Glomerular visceral epithelial cell (primary cell): ENCODE results near the gene CNTNAP2.
"Not testable (repeated sequence)": the region's sequence is repeated elsewhere in the genome, so short reads cannot be mapped to it uniquely, and the experiment has no call there.

Experiments
- DNase-seq: peaks from one replicate; pipeline ENCODE4 v3.0.0-alpha.2; 2016; ENCODE audit errors: extremely low spot score

The CNTNAP2 gene

DNA sequence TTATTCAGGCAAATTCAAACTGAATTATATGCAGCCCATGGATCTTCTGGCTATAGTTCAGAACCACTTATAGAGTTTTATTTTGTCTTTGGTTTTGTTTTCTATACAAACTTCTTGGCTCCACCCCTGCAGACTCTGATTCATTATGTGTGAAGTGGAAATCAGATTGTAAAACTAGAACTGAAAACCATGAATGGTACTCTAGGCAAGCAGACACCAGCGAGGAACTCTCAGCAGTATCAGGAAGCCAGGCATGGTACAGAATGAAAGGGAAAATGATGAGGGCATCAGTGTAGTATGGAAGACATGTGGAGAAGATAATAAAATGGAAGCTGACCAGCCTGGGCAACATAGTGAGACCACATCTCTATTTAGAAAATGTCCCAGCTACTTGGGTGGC is 1447.1 kb downstream of the CNTNAP2 start:
- no peak for DNase-seq

DNA sequence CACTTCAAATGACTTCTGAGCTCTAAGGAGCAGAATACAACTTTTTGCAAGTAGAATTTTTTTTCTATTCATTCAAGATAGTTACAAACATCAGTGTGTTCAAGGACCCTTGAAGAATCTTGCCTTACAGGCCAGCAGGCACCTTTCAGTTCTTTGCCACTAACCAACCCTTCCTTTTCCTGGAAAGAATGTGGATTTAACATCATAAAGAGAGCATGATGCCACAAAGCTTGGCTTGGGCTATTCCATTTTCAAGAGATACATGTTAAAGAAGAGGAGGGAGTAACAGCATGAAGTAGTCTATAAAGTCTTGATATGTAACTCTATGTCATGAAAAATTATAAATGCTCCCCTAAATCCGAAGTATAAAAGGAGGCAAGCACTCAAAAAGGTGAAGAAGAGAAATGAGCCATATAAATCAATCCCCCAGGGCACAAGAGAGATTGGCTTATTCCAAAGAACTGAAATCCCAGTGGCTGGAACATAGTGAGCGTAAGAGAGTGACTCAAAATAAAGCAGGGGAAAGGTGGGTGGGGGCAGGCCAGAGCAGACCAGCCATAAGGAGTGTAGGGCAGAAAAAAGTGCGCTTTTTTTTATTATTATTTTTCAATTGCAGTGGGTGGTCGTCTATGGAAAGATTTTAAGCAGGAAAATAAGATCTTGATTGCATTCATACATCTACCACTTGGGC is 1448.3 kb downstream of the CNTNAP2 start:
- DNase-seq, result no peak

DNA sequence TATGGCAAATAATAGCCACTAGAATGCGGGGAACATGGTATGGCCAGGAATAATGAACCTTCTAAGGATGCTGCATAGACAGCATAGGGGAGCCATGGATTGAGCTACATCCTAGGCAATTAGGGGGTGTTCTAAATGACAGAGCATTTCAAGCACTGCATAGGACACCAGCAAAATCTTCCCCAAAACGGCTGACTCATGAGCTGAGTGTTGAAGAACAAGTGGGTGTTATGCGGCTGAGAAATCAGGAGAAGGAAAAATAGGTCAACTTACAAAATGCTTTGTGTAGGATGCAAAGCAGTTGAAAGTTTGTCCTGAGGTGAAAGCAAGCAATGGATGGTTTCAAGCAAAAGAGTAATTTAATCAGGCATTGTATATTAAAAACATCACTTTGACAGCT is 1450.4 kb downstream of the CNTNAP2 start:
- no peak for DNase-seq

DNA sequence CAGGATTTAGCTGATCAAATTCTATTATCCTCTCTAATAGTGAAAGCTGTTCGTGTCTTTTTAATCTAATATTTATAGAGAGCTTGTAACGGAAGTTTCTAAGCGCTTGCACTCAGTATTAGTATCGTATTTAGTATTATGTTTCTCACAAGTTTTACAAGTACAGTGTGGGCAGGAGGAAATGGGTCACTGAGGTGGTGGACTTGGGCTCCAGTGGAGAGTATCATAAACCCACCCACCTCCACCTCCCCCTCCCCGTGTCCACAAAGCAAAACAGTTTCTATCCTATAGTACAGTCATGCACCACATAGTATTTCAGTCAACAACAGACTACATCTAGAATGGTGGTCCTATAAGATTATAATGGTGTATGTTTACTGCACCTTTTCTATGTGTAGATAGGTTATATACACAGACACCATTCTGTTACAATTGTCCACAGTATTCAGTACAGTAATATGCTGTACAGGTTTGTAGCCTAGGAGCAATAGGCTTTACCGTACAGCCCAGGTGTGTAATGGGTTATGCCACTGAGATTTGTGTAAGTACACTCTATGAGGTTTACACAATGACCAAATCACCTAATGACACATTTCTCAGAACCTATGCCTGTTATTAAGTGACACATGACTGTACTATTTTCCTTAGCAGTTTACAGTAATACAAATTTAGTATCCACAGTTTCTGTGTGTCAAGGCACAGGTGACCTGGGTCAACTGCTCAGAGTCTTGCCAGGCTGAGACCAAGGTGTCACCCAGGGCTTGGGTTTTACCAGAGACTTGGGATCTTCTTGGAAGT is 1452.7 kb downstream of the CNTNAP2 start:
- DNase-seq, result no peak

DNA sequence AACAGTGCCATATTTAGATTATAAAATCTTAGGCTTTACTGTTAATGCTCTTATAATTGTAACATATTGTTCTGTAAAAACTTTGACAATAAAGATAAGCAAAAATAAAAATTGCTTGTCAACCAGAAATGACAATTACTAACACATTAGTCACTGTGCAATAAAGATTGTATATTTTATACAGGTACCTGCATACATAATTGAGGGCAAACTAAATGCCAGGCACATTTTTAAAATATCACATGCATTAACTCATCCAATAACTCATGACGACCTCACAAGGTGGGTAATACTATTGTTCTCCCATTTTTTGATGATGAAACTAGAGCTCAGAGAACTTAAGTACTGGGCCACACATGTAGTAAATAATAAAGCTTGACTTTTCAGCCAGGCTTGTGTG is 1453.8 kb downstream of the CNTNAP2 start:
- DNase-seq, result no peak

DNA sequence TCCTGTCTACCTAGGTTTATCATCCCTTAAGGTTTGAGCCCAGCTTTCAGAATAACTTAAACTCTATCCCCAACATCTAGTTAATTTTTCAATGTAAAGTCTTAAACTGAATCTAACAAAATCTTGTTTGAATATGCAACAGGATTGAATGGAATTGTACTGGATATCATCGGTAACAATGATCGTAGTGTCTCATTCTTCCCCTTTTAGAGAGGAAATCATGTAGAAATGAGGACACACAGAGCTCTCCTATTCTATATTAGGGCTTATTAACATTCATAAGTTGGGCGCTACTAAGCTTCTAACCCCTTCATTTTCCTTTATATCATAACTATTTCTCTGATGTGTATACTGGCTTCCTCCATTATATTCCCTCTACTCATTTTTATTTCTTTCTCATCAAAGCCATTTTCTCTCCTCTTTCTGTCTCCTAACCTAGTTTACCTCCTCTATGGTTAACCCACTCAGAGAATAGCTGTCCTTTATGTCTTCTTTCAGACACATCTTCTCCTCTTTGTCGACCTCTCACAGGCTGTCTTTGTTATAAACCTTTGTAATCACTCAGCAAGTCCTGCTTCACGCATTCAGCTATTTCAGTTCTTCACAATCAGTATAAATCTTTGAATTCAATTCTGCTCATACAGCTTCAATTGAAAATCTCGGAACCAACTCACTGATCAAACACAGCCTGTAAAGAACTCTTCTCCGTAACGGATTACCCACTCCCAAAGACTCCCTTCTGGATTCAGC is 1455.0 kb downstream of the CNTNAP2 start:
- DNase-seq, result no peak

DNA sequence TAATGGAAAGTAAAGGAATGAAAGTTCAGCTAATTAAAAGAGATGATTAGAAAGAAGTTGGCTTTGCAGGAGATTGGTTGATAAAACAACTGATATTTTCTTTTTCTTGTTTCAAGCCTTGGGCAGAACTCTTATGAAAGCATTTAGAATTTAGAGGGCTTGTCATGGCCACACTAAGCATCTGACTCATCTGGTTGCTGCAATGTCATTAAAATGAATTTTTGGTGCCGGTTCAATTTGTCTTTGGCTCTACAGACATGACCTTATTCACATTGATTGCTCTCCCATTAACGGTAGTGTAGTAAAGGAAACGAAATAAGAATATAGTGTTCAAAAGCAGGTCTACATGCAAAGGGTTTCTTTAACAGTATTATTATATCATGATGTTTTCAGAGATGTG is 1461.6 kb downstream of the CNTNAP2 start:
- no peak for DNase-seq

DNA sequence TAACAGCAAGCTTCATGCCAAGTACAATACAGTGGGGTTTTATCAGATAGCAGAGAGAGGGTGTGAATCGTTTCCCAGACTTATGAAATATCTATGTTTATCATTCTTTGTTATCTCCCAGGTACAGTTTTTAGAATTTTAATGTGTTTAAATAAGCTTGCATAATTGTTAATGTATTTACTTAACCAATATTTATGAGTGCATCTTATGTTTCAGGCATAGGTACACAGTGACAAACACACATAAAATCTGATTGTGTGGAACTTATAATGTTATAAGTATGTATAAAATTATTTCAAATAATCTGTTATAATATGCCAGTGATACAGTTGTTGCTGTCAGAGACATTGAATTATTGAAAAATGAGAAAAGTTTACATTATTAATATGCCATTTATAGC is 1462.5 kb downstream of the CNTNAP2 start:
- DNase-seq, result no peak

DNA sequence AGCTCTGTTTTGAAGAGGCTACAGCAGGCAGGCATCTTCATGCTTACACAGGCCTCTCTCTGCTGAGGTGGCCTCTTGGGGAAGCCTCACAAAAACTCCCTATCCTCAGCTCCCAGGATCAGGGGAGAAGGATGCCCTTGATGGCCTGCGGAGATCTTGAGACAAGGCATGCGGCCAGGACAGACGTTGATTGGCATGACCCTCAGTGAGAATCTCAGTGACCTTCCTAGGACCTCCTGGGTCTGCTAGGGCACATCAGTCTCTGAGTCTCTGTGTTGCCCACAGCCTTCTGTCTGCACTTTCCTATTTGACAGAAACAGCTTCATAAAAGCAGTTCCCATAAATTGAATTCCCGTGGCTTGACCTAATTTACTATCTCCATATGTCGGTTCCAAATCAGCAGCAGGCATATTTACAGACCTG is 1468.2 kb downstream of the CNTNAP2 start:
- no peak for DNase-seq

DNA sequence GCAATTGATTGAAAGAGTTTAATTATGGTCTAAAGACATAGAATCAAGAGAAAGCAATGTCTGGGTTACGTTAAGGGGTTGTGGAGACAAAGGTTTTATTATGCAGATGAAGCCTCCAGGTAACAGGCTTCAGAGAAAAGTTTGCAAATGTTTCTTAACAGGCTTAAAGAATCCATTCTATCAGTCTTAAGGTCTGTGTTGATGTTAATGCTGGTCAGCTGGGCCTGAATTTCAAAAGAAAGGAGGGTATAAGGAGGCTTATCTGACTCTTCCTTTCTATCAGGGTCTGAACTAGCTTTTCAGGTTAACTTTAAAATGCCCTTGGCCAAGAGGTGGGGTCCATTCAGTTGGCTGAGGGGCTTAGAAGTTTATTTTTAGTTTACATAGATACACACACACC is 1469.5 kb downstream of the CNTNAP2 start:
- DNase-seq, result no peak

DNA sequence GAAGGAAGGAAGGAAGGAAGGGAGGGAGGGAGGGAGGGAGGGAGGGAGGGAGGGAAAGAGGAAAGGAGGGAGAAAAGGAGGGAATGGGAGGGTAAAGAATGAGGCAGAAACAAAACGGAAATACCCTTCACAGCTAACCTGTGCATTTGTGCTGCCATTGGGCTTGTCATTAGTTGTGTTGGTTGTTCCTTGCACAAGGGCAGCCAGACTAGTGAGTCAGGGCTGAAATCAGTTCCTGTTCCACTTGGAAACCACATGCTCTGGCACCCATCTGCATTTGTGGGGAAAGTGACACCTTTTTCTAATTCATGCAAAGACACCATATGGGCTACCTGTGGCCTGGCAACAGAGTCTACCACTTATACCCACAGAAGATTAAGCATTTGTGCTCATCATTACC is 1469.9 kb downstream of the CNTNAP2 start:
- no peak for DNase-seq

DNA sequence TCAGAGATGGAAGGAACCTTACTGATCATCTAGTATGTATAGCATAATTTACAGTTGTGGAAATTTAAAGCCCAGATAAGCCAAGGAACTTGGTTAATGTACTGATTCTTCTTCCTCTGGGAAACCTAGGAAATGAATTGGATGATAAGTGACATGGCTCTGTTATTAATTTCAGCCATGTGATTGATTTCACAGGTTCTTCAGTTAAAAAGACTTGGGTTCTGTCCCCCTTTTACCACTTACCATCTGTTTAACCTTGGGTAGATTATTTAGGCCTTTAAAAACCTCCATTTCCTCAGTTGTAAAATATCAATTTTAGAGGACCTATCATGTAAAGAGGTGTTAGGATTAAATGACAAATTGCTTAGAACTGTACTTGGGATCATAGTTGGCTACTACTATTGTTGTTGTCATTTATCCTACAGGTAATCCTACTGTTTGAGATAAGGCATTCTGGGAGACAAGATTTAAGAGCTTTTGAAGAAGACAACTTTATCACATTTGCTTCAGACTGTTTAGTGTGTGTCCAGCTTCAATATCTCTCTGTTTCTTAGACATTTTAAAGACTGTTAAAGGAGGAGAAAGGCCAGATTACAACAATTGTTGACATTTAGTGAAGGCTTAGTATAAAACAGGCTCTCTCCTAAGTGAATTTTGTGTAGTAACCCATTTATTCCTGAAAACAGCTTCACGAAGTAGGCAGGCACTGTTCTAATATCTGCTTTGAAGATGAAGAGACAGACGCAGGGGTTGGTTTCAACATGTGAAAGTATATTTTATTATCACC is 1476.9 kb downstream of the CNTNAP2 start:
- no peak for DNase-seq

DNA sequence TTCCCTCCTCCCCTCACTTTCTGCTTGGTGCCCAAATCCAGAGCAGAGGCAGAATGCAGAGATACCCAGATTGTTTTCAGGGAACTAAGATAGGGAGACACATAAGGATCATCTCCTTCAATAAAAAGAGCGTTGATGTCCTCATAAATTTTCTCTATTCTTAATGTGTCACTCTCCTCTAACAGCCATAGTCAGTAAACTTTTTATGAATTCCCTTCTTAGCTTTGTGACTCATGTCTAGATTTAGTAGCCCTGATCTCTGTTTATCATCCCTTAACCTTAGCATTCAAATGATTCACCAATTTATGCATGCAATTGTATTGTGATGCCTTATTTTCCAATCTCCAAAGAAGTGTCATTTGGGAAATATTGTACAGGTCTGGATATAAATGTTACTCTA is 1478.4 kb downstream of the CNTNAP2 start:
- DNase-seq, result no peak

DNA sequence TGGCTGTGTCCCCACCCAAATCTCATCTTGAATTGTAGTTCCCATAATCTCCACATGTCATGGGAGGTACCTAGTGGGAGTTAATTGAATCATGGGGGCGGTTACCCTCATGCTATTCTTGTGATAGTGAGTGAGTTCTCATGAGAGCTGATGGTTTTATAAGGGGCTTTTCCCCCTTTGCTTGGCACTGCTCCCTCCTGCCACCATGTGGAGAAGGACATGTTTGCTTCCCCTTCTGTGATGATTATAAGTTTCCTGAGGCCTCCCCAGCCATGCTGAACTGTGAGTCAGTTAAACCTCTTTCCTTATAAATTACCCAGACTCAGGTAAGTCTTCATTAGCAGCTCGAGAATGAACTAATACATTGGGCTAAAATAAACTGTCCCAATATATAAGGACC is 1482.1 kb downstream of the CNTNAP2 start:
- DNase-seq, result not testable (repeated sequence)

DNA sequence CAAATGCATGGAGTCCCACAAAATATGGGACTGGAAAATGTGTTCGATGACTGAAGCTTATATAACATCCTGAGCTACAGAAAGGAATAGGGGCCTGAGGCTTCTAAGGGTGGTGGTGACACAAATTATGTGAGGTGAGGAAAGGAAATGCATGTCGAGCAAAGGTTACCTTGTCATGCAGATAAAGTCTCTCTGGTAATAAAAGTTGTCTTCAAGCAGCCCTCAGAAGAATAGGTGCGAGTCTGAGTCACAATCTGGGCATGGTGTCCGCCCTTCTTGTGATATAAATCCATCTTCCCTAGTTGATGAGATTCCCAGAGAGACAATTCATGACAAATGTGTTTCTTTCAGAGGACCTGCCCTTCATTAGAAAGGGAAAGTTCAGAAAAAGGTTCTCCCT is 1488.7 kb downstream of the CNTNAP2 start:
- no peak for DNase-seq

DNA sequence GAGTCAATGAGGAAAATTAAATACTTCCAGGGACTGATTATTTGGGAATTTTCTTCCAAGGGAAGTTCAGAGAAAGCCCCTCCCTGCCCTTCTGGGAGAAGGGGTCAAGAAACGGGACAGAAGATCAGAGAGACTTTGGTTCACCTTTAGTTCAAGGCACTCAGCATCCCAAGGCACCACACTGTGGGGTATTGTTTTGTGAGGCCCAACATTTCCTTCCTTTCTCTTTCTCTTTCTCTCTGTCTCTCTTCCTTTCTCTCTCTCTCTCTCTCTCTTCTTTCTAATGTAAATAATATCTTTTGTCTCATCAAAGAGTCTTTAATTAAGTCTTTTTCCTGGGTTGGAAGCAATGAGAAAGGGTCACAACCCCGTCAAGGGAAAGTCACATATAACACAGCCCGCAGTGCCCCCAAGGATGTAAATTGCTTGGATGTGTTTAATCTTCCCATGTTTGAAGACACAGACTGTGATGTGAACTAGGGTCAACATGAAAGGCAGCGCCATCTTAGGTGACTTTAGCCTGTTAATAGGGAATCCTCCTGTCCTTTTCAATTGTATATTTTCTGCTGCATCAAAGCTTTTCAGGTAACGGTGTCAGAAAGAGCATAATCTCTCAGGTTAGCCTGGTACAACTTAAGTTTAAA is 1490.7 kb downstream of the CNTNAP2 start:
- no peak for DNase-seq

DNA sequence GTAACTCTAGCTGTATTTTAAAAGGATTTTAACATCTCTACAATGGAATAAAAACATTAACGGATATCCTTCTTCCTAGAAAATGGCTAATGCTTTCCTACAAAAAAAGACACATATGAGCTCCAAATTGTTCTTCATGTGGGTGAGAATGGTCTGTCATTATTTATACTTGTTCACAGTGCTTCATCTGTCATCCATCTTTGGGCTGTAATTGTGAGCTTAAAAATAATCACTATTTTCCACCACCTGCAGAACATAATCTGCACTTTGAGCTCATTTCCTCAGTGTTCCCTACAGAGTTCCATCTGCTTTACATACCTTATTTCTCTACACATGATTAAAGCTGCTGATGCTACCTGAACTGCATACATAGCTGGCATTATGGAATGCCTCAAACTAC is 1494.8 kb downstream of the CNTNAP2 start:
- no peak for DNase-seq

DNA sequence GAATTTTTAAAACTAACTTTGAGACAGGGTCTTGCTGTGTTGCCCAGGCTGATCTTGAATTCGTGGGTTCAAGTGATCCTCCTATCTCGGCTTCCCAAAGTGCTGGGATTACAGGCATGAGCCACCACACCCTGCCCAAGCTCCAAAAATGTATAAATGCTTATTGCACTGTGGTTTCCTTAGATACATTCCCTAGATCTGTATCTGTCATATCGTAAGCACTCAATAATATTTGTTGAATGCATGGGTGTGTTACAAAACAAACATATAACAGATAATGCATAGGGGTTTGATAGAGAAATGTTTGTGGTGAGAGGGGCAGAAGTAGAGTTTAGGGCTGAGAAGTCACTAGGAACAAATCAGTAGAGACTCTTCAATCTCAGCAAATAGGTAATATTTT is 1518.7 kb downstream of the CNTNAP2 start:
- DNase-seq, result no peak

DNA sequence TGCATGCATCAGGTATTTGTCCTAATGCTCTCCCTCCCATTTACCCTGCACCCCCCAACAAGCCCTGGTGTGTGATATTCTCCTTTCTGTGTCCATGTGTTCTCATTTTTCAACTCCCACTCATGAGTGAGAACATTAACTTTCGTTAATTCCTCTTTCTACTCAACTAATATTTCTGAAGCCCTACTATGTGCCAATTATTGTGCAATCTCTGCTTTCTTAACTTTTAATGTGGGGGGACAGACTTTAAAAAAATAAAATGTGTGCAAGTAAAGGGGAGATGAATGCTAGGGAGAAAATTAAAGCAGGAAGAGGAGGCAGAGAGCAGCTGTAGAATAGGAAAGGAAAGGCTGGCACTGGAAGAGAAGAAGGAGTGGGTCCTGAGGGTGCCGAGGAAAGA is 1520.0 kb downstream of the CNTNAP2 start:
- DNase-seq, result no peak

DNA sequence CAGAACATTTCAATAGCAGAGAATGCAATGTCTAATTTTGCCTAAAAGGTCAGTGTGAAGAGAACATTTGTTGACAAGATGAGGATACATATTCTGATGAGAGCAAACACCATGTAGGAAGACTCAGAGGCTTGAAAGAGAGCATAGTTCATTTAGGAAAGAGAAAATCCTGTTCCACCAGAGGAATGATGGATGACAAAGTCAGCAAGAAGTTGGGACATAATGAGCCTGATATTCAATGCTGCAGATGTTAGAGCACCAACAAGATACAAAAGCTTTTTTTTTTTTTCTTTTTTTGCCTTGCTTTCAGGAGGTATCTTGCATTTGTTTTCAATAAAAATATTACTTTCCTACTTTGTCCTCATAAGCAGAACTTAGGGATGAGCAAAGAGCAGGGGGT is 1522.0 kb downstream of the CNTNAP2 start:
- no peak for DNase-seq

DNA sequence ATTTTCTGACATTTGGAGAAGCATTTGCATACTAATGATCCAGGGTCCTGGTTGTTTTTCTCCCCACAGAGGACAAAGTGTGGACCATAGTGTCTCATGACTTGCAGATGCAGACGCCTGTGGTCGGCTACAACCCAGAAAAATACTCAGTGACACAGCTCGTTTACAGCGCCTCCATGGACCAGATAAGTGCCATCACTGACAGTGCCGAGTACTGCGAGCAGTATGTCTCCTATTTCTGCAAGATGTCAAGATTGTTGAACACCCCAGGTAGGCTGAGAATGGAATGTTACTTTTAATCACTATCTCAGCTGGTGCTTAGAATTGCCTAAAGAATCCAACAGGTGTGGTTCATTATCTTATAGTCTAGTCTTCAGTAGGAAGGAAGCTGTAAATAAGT is 1522.4 kb downstream of the CNTNAP2 start:
- no peak for DNase-seq

DNA sequence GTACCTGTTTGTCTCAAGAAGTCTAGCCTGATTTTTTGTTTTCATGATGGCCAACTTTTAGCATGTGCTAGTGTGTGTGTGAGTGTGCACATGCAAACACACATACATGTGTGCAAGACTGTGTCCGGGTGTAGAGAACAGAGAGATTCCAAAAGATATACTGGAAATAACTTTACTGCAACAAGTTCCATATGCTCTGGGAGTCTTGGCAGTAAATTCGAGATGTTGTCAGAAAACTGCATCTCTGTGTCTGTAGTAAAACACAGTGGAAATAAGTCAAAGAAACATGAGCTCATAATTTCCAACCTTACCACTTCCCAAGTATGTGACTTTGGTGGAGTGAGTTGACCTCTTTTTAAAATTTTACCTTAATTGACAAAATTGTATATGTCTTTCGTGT is 1523.2 kb downstream of the CNTNAP2 start:
- no peak for DNase-seq
